ENCODE results near the gene NCK2. TPM values are rescaled to one million over a fixed set of nuclear protein-coding genes. Genes with fewer than 3 reads are reported as not detected.
A peak's percentile ranks its signal among the peaks of the same experiment; 100 is the strongest.

The NCK2 gene
- total RNA-seq, 1 experiment from 2014 or later, result 49.2 TPM

DNA sequence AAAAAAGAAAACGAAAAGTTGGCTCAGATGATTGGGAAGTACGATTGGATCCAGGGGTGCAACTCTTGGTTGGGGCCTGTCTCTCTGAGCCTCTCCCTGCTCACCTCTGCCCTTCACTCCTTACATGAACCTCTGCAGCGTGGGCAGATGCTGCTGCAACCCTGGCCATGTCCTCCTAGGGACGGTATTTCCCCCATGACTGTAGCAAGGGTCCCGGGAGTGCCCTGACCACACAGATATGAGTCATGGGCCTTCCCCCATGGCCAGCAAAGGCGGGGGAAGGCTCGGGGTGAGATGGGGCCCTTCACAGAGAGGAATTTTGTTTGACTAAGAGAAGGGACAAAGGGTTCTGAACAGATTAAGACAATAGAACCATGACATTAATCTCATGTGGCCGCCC is 129.0 kb downstream of the NCK2 start:
- no peak for DNase-seq
- Histone ChIP-seq H3K27me3 (ENCODE audit: insufficient read depth, low read length) (no peaks in the 10 kb centered on the region), H4K5ac (ENCODE audit: insufficient read length, low read depth, low read length) (no peak overlapping the region), H3K9me3 (ENCODE audit: control insufficient read depth, low read depth, low read length) (no peaks in the 10 kb centered on the region), H2BK5ac (ENCODE audit: insufficient read length, low read length) (no peak overlapping the region), H3K4me2 (ENCODE audit: insufficient read depth, insufficient read length, low read length) (no peak overlapping the region), H3K14ac (ENCODE audit: insufficient read depth, low read length) (no peak overlapping the region), H3K23ac (ENCODE audit: insufficient read length, low read depth, low read length) (no peak overlapping the region), H4K20me1 (ENCODE audit: control insufficient read depth, insufficient read depth, insufficient read length) (no peaks in the 10 kb centered on the region), H3K18ac (ENCODE audit: insufficient read length, low read depth, low read length) (no peak overlapping the region), H2AK5ac (ENCODE audit: insufficient read length, low read length) (no peak overlapping the region), H3K4ac (ENCODE audit: low read depth, low read length) (no peak overlapping the region), H3K9ac (ENCODE audit: extremely low read depth, insufficient read length, low read length) (no peak overlapping the region), H3T11ph (ENCODE audit: low read length) (no peak overlapping the region), H4K8ac (replicated peaks; ENCODE audit: insufficient read length, low read depth, low read length) (no peak overlapping the region), H3K23me2 (ENCODE audit: insufficient read length, low read depth, low read length, poor library complexity, severe bottlenecking) (no peaks in the 10 kb centered on the region), H2BK120ac (ENCODE audit: low read depth, low read length, poor library complexity, severe bottlenecking) (no peak overlapping the region), H2AFZ (ENCODE audit: low read length) (no peak overlapping the region), H3K79me1 (ENCODE audit: insufficient read depth, low read depth, low read length, poor library complexity, severe bottlenecking) (peaks cover 3% of the 10 kb centered on the region), H2BK20ac (ENCODE audit: low read depth, low read length, poor library complexity, severe bottlenecking) (no peak overlapping the region), H3K56ac (ENCODE audit: insufficient read length, low read depth, low read length) (no peak overlapping the region), H3K79me2 (ENCODE audit: insufficient read depth, low read length) (peaks cover 2% of the 10 kb centered on the region; the same call in 1 of the 2 replicates), H3K27ac (ENCODE audit: insufficient read length, low read depth, low read length) (no peak overlapping the region), H2BK15ac (ENCODE audit: low read depth, low read length) (no peak overlapping the region), H3K4me1 (ENCODE audit: insufficient read depth, low read length) (no peaks in the 10 kb centered on the region), H2BK12ac (ENCODE audit: insufficient read length, low read depth, low read length) (no peak overlapping the region), H4K91ac (ENCODE audit: insufficient read length, low read depth, low read length) (no peak overlapping the region)
- peaks cover 16 to 32% of the 10 kb centered on the region in 2 experiments for H3K4me1 Mint-ChIP-seq
- no peak for TF ChIP-seq CTCF (conservative IDR thresholded peaks at IDR 0.05)
- H3K27ac Mint-ChIP-seq, result peak overlapping the region in 2 of 3 experiments; percentile 72 to 79; a peak in 4 of 7 replicates
- no peak overlapping the region for H3K4me3 Mint-ChIP-seq
- peaks cover 2 to 15% (median 7%) of the 10 kb centered on the region in 3 experiments; a peak in 4 of 7 replicates for H3K36me3 Mint-ChIP-seq (ENCODE audit: insufficient read depth in 1 of 3, low read depth in 3 of 3)
- WGBS (ENCODE audit: extremely low coverage, insufficient read length, low lambda C conversion rate), result no CpG with 5 or more reads among the region's 8 CpGs
- H3K9me3 Mint-ChIP-seq, result no peaks in the 10 kb centered on the region; a peak in 1 of 5 replicates
- no peaks in the 10 kb centered on the region; the same call in 1 of the 2 replicates for H3K27me3 Mint-ChIP-seq (ENCODE audit: low read depth)
